NCI-H82 treated with DMSO at 0.1 percent for 48 hours (cell line): Measurements from ENCODE around the gene PSRC1.
A peak's percentile ranks its signal among the peaks of the same experiment; 100 is the strongest.

ENCODE experiments used
- DNase-seq: peaks from one replicate; lab custom pipeline; 2025; ENCODE audit not compliant: unreplicated experiment; lab: John Stamatoyannopoulos, UW

Gene PSRC1

DNA sequence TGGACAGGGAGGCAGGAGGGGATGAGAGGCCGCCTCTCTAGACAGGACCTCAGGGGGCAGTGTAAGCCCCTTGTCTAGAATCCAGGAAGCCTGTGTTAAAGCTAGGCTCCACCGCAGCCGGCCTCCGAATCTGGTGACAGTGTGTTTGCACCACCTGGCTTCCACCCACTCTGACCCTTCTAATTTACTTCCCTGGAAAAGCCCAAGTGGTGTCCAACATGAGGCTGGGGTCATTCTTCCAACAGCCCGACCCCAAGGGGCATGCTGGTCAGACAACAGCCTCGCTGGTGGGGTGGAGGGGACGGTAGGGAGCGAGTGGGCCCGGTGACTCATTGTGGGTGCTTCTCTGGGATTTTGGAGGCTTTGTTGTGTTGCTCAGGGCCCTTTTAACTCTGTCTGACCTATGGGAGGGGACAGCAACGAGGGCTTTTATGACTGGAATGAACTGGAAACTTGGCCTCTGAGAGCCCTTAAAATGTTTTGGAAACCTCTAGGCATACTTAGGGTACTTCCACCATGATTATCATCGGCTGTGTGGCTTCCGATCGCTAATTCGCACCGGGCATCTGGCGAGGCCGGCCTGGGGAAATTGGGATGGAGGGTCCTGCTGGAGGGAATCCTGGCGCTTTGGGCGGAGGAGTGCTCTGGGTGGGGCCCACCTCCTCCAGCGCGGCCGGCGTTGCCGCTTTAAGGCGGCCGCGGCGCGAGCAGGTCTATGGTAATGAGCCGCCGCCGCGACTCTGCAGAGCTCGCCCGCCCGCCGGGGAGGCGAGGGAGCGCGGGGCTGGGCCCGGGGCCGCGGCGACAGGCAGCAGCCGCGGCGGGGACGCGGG lies 33.9 kb downstream of the PSRC1 start, which contains the start of gene CELSR2:
Gene CELSR2, plus strand, starts transcription at position 743 of the 833 bp plus-strand sequence. CDS start 541 bp downstream, outside the sequence.
- DNase-seq, result peak; percentile 39

DNA sequence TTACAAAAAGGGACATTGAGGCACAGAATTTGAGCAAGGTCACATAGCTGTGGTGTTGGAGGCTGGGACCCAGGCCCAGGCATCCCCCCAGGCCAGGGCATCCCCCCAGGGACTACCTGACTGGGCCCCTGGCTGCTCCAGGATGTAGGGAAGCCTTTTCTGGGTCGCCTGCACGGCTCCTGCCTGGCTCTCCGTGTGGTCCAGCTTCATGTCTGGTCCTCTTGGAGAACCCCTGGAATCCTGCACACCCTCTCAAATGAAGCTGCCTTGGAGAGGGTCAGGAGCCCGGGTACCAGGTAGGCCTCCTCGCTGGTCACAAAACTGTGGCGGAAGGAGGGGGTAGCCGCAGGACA lies 34.5 kb downstream of the PSRC1 start:
- no peak for DNase-seq

DNA sequence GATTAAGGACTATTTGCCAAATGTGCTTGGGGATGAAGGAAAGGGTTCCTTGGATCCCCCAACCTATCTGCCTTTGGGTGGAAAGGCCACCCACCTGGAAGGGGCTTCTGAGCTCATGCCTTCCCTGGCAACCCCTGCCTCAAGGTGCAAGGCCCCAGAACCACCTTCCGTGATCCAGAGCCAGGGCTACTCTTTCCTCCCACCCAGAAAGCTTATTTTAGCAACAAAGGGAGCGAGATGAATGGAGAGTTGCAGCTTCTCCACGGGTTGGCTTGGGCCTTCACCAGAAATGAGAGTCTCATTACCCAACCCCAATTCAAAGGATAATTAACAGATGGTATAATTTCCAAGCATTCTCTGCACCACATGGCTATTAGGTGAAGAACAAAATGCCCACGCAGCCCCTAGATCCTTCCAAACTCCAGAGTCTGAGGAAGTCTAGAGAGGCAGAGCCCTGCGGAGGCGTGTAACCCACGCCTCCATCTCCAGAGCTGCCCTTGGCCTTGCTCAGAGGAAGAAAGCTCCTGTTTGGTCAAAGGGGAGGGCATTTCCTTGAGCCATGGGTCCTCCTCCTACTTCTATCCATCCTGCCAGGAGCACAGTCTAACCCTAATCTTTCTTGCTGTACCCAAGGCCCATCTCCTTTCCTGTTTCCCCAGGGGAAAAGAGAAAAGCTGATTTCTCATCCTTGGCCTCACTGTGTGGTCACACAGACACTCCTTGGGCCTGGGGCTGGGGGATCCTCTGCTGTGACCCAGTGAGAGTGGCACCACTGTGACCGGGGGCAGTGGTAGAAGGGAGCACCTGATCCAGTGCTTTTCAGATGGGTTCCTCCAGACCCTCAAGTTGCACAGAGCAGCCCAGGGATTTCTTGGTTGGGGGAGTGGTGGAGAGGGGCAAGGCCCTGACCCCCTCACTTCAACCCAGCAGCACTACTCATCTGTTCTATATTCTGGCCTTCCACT lies 35.3 kb downstream of the PSRC1 start:
- DNase-seq, result no peak

DNA sequence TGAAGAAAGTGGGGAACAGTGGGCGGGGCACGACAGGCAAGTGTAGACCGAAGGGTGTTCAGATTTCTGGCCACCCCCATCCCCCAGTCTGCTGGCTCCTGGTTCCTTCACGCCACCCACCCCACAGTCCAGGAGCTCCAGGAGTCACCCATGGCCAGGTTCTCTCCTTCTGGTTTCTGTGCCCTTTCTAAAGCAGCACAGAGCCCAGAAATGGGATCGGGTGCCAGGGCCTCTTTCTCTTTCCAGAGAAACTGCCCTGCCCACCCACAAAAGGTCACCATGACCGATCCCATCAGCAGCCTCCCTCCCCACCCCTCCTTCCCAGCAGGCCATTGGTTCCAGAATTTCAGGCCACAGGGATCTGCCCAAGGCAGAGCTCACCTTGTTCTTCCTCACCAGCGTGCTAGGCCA lies 36.8 kb downstream of the PSRC1 start:
- DNase-seq, result no peak

DNA sequence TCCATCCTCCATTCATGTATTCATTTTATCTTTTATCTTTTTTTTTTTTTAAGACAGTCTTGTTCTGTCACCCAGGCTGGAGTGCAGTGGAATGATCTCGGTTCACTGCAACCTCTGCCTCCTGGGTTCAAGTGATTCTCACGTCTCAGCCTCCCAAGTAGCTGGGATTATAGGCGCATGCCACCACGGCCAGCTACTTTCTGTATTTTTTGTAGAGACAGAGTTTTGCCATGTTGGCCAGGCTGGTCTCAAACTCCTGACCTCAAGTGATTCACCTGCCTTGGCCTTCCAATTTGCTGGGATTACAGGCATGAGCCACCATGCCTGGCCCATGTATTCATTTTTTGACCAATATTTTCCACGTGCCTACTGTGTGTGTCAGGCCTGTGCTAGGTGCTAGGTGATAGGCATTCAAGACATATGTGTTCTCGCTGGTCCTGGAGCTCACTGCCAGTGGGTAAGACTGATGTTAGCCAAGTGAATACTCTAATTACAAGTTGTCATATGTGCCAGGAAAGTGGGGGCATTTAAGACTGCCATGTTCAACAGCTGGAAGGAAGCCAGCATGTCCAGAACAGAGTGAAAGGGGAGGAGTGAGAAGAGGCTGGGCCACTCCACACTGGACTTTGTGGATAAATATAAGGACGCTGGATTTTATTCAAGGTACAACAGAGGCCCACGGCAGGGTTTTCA lies 38.9 kb downstream of the PSRC1 start:
- DNase-seq, result no peak

DNA sequence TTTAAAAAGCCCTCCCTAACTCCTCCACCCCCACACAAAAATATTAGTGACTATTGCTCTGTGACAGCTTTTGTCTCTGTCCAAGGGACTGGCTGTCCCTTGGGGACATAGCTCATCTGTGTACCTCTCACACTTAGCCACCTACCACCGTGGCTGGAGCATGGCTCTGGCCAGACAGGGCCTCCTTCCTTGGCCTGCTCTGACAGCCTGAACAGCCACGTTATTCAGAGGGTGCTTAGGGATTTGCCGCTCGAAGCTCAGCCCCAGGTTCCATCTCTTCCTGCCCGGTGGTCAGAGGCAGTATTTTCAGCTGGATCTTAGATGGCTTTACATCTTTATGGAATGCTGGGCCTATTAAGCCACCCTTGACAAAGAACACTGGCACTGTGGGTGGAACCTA lies 39.7 kb downstream of the PSRC1 start:
- no peak for DNase-seq

DNA sequence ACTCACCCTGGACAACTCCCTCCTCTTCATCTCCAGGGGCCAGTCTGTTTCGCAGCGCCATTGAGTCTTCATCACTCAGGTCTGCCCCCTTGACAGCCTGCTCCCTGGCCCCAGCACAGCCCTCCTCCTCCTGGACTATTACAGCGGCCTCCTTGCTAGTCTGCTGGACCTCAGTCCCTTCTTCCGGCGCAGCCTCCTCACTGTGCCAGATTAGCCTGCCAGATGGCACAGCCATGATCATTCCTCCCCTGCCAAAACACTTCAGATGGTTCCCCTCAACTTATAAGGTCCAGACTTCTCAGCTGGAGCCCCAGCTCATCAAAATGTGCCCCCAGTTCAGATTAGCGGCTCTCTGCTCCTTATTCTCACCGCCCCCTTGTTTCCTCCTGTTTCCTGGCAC lies 40.6 kb downstream of the PSRC1 start:
- DNase-seq, result no peak

DNA sequence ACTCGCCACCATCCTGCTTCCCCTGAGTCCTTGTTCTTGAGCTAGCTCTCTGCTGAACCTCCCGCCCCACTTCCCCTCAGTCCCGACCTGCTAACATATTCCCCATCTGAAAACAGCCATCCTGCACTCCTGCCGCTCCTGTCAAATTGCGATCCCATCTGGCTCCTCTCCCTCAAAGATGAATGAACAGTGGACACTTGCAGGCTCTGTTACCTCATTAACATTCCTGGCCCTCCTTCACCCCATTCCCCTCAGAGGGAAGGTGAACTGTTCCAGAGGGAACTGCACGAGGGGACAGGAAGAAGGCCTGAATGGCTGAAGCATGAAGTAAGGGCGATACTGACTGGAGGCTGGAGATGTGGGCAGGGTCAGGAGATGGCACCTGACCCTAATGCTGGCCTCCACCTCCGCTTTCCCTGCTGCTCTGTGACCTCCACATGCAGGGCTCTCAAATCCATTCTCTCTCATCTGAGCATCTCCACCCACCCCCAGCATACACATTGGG lies 41.1 kb downstream of the PSRC1 start:
- no peak for DNase-seq

DNA sequence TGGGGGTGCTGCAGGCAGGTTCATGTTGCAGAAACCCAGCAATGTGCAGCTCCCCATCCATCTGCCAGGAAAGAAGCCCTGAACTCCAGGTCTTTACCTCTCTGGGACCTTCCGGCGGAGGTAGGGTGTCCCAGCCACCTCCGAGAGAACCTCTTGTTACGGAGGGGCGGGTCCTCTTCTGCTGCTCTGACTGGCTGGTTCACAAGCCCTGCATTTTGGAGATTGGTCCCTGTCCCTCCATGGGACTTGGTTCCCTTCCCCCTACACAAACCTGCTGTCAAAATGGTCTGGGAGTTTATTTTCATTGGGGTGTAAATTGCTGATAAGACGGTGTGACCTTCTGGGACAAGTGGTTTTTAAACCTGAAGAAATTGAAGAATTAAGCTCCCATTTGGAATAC lies 41.6 kb downstream of the PSRC1 start:
- DNase-seq, result no peak

DNA sequence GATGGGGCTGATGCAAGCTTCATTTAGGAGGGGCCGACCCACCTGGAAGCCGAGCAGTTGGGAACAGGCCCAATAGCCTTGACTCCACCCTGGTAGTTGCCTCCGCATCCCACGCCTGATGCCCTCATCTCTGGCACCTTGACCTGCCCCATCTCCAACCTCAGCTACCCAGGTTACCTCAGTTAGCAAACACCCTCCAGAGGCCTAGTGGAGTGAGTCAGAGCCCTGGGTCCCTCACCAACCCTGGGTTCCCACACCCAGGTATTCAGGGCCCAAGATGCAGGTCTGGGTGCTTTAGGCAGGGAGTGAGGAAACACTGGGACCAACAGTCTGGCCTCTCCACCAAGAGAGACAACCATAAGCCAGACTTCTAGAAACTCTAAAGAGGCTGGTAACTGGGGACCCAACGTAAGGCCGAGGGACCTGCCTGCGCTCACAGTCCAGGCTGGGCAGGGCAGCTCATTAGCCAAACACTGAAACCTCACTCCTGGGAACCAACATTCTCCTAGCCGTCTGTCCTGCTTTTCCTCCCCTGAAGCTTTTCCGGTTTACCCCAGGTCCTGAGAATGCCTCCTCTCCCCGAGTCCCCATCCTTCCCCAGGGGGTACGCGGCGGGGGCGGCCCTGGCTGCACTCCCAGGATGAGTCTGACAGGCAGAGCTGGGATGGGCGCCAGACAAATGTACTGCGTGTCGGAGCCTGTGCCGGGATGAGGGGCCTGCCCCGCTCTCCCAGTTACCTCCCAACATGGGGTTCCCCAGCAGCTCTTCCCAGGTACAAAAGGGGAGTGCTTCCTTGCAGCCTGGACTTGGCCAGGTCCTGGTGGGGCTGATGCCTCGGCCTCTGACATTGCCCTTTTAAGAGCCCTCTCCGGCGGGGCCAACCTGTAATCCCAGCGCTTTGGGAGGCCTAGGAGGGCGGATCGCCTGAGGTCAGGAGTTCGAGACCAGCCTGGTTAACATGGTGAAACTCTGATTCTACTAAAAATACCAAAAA lies 42.5 kb downstream of the PSRC1 start:
- peak; percentile 9 for DNase-seq

DNA sequence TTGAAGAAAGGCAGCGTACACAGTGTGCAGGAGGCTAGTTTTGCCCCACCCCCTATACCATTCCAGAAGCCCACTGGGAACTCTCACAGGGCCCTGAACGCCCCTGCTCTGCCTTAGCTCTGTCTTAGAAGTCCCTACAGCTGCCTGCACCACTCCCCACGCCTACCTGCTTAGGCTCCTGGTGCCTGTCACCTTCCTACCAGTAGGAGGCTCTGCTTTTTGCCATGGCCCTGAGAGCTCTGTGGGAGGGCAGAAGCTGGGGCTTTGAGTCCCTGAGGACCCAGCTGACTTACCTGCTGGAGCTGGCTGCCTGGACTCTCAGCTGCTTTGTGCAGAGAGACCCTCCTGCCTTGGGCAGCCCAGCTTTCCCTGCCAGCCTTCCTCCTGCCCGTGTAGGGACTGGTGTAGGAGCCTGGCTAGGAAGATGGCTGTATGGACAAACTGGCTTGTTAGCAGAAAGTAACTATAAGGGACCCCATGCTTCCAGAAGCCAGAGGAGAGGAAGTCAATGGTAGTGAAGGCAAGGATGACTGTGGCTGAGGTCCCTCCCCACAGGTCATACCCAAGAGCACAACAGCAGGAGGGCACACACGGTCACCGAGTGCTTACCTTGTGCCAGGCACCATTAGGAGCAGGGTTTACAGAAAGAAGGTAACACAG lies 43.4 kb downstream of the PSRC1 start:
- peak; percentile 68 for DNase-seq

DNA sequence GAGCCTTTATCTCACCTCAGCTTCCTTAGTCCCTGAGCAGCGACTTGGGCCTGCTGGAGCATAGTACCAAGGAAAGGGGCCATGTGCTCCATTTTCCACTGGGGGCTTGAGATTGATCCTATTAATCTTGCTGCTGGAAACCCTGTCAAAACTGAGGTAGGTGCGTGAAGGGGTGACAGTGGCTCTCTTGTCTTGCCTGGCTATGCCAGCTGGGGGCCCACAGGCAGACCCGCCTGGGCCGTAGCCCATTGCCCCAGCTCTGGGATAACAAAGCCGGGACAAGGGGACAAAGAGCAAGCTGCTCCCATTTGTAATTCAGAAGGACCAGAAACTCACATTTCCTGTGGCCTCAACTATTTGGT lies 43.9 kb downstream of the PSRC1 start:
- no peak for DNase-seq

DNA sequence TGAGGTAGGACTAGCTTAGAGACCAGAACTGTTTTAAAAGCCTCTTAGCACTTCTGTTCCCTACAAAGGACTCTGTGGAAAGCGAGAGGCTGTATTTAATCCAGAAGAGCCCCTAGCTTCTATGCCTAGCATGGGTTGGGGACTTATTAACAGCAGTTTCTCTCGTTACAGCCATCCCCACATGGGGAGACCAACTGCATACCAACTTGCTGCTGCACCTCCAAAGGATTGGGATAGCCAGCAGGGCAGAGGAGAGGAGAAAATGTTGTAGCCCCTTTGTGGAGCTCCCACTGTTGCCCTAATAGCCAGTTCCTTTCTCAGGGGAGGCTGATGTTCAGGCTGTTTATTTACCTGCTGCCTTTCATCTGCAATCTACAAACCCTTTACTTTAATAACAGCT lies 44.6 kb downstream of the PSRC1 start:
- DNase-seq, result no peak

DNA sequence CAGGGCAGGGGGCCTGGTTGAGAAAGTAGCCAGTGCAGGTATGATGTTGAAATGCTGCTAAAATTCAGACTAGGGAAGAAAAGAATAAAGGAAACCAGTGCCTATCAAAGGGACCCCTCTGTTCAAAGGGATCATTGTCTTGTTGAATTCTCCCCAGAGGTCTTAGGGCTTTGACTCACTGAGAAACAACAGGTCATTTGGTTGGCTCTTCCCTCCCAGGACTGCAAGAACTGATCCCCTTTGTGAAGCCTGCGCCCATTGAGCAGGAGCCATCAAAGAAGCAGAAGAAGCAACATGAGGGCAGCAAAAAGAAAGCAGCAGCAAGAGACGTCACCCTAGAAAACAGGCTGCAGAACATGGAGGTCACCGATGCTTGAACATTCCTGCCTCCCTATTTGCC lies 45.4 kb downstream of the PSRC1 start:
- no peak for DNase-seq

DNA sequence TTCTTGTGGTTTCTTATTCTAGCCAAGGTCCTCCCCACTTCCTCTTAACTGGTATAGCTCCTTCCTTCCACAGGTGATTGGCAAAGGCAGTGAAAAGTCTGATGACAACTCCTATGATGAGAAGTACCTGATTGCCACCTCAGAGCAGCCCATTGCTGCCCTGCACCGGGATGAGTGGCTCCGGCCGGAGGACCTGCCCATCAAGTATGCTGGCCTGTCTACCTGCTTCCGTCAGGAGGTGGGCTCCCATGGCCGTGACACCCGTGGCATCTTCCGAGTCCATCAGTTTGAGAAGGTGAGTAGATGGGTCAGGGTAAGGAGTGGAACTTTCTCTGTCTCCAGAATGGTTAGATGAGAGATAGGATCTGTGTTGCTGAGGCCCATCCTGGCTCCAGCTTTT lies 47.8 kb downstream of the PSRC1 start:
- DNase-seq, result no peak

DNA sequence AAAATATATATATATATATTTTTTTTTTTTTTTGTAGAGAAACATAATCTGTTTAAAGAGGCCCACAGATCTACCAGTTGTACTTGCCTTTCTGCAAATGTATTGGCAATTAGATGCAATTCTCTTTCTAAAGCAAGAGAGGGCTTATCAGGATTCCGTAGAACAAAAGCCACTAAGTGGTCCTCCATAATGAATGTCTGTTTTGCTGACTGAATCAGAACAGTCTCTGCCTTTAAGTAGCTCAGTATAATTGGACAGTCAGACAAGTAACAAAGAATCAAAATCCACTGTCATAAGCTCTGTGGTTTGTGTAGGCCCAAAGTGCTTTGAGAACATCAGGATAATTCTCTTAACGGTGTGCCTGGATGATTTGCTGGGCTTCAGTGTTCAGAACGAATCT lies 51.9 kb downstream of the PSRC1 start:
- DNase-seq, result no peak
